Suprapubic skin (tissue), 4 donors: Measurements from ENCODE around the gene KIT. TPM values are rescaled to one million over a fixed set of nuclear protein-coding genes. Genes with fewer than 3 reads are reported as not detected.

Experiments
- DNase-seq, 2 donors: peaks; one replicate each; pipeline ENCODE4 v3.0.0-alpha.2; 2019; ENCODE audit warnings: low spot score in 2 of 2
- H3K27ac ChIP-seq: fragments of 200-600 bp; sonication (generic); one replicate; pipeline ENCODE4 v1.5.1; 2019
- H3K27me3 ChIP-seq: fragments of 200-600 bp; sonication (generic); one replicate; pipeline ENCODE4 v1.5.1; 2019
- H3K36me3 ChIP-seq: fragments of 200-600 bp; sonication (generic); one replicate; pipeline ENCODE4 v1.5.1; 2019
- H3K4me1 ChIP-seq: fragments of 200-600 bp; sonication (generic); one replicate; pipeline ENCODE4 v1.5.1; 2019
- H3K4me3 ChIP-seq: fragments of 200-600 bp; sonication (generic); one replicate; pipeline ENCODE4 v1.5.1; 2019; ENCODE audit warnings: mild to moderate bottlenecking
- H3K9me3 ChIP-seq: fragments of 200-600 bp; sonication (generic); one replicate; pipeline ENCODE4 v1.5.1; 2019
- EP300 ChIP-seq: sonication (generic); formaldehyde crosslinking; IDR thresholded peaks from one replicate; pipeline ENCODE4 v1.6.1; 2017; ENCODE audit warnings: antibody characterized with exemption
- POLR2A ChIP-seq, 2 donors: fragments of 450-650 bp; IDR thresholded peaks; one replicate each; pipeline ENCODE4 v1.6.1; 2017; ENCODE audit warnings: antibody characterized with exemption in 2 of 2, mild to moderate bottlenecking in 2 of 2, moderate library complexity in 2 of 2
- POLR2AphosphoS5 ChIP-seq, 3 donors: sonication (generic); formaldehyde crosslinking; IDR thresholded peaks; one replicate each; pipeline ENCODE4 v1.6.1; 2017; ENCODE audit warnings: antibody characterized with exemption in 3 of 3
- WGBS: methylation state at CpG from one replicate; pipeline ENCODE4 v1.1.5; 2018; 5-methylcytosine and 5-hydroxymethylcytosine counted together
- total RNA-seq, 4 donors: library from RNA; depleted of rRNA; stranded (reverse); fragments of >200 nt; gene quantifications; one replicate each; pipeline ENCODE4 v1.1.0, GENCODE V29; 2016
- TF ChIP-seq, protein P1 (sequence below), 2 donors: fragments of 200-600 bp in 1 of 2; fragments of 450-650 bp in 1 of 2; sonication (generic) in 1 of 2; IDR thresholded peaks; one replicate each; pipeline ENCODE4 v1.5.1; 2016 to 2019; ENCODE audit warnings: antibody characterized with exemption in 2 of 2, mild to moderate bottlenecking in 1 of 2, moderate library complexity in 1 of 2

Gene KIT
- total RNA-seq, 4 donors from 2014 or later: 17.8 to 72.7 (median 56.1) TPM

DNA sequence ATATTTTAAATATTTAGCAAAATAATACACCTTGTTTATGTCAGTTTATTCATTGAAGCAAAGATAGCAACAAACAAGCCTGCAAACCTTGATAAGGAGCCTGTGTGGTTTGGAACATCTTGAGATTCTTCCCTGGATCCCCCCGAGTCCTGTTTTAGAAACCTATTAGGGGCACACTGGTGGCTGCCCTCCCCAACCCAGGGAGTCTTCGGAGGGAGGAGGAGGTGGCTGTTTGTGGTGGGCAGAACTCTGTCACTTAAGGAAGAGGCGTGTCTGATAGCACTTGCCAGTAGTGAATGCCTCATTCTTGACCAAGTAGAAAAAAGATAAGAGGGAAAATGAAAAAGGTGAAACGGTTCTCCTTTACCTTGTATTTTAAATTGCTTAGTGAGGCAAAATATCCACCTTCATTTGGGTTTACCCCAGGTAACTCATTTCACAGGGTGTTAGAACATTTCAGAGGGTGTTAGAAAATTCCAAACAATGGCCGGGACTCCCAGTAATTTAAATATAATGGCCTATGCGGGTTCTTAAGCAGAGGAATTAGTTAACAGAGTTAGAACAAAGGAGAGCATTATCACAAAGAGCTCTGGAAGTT lies 10.4 kb downstream of the KIT start:
- Histone ChIP-seq H3K27me3 (no peaks in the 10 kb centered on the region), H3K4me3 (no peak overlapping the region), H3K36me3 (no peaks in the 10 kb centered on the region), H3K4me1 (no peaks in the 10 kb centered on the region), H3K27ac (no peak overlapping the region), H3K9me3 (no peaks in the 10 kb centered on the region)
- WGBS: 57% methylated on average over 6 of the region's 6 CpGs
- TF ChIP-seq EP300: no peak
- TF ChIP-seq POLR2AphosphoS5 (IDR thresholded peaks at IDR 0.05): no peak
- TF ChIP-seq, protein P1, sequence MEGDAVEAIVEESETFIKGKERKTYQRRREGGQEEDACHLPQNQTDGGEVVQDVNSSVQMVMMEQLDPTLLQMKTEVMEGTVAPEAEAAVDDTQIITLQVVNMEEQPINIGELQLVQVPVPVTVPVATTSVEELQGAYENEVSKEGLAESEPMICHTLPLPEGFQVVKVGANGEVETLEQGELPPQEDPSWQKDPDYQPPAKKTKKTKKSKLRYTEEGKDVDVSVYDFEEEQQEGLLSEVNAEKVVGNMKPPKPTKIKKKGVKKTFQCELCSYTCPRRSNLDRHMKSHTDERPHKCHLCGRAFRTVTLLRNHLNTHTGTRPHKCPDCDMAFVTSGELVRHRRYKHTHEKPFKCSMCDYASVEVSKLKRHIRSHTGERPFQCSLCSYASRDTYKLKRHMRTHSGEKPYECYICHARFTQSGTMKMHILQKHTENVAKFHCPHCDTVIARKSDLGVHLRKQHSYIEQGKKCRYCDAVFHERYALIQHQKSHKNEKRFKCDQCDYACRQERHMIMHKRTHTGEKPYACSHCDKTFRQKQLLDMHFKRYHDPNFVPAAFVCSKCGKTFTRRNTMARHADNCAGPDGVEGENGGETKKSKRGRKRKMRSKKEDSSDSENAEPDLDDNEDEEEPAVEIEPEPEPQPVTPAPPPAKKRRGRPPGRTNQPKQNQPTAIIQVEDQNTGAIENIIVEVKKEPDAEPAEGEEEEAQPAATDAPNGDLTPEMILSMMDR (IDR thresholded peaks at IDR 0.05): no peak
- TF ChIP-seq POLR2A (IDR thresholded peaks at IDR 0.05): no peak
- no peak for DNase-seq

DNA sequence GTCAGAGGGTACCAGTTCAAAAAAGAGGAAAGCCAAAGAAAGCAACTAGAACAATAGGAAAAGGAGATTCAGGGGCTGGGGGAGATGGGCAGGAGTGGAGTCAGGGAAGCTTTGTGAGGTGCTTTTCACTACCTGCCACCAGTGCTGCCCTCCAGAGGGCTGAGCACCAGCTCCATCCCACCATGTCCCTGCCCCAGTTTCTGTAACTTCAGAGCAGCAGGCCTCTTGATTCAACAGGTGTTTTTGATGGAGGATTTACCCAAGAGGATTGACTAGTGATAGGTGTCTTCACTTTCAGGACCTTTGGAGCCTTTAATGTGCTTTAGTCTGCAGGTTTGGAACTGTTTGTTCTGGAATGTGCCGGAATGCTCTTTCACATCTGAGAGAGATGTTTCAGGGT lies 12.1 kb downstream of the KIT start:
- no peak for DNase-seq
- Histone ChIP-seq H3K4me1 (no peaks in the 10 kb centered on the region), H3K36me3 (no peaks in the 10 kb centered on the region), H3K27ac (no peak overlapping the region), H3K9me3 (no peaks in the 10 kb centered on the region), H3K27me3 (no peaks in the 10 kb centered on the region), H3K4me3 (no peak overlapping the region)
- WGBS: 77% methylated on average over 1 of the region's 1 CpG
- TF ChIP-seq POLR2A (IDR thresholded peaks at IDR 0.05) (no peak), EP300 (no peak)

DNA sequence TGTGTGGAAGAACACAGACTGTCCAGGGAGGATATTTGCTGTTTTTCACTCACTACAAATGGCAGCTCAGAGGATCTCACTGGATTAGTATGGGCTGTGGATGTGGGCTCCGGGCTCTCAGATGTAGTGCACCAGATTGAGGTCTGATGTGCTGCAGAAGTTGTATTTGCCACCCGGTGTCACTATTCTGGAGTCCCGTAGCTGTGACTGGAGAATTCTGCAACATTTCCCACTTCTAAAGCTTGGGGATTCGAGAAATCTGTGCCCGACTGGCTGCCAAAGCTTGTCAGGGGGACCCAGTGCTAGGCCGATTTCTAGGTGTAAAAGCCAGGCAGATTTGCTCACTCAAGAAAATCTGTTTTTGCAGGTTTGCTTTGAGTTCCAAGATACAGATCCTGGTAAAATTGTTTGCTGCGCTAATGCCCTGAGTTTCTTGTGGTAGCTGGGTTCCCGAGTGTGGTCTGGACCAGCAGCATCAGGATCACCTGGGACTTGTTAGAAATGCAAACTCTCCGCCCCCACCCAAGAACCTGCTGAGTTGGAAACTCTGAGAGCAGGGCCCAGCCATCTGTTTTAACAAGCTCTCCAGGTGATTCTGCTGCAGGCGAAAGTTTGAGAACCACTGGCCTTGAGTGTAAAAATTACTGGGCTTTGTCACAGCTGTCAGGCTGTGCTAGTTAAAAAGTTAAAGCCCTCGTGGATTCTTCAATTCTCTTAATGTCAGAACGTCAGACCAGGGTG lies 18.1 kb downstream of the KIT start:
- Histone ChIP-seq H3K27ac (no peak overlapping the region), H3K27me3 (no peaks in the 10 kb centered on the region), H3K4me1 (no peaks in the 10 kb centered on the region), H3K9me3 (no peaks in the 10 kb centered on the region), H3K4me3 (no peak overlapping the region), H3K36me3 (no peaks in the 10 kb centered on the region)
- no peak for DNase-seq
- 77% methylated on average over 12 of the region's 12 CpGs for whole genome bisulfite sequencing
- TF ChIP-seq POLR2A (IDR thresholded peaks at IDR 0.05): no peak
- no peak for TF ChIP-seq POLR2AphosphoS5 (IDR thresholded peaks at IDR 0.05)
- TF ChIP-seq, protein P1 (IDR thresholded peaks at IDR 0.05): no peak
- no peak for TF ChIP-seq EP300

DNA sequence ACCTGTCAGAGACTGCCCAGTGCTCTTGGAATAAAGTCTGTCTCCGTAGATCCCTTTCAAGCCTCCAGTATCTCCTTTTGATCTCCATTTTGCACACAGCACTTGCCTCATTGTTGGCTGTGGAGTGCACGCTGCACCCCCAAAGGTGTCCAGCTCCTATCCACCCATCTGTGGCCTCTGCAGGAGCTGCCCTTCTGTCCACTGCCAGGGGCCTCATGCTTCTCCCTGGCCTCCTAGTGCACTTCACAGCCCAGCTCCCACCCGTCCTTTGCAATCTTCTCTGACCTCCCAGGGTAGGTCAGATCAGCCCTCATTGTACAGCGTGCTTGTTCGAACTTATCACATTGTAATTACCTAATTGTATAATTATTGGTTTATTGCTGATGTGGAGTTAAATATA lies 18.9 kb downstream of the KIT start:
- Histone ChIP-seq H3K4me3 (no peak overlapping the region), H3K9me3 (no peaks in the 10 kb centered on the region), H3K27ac (no peak overlapping the region), H3K27me3 (no peaks in the 10 kb centered on the region), H3K4me1 (no peaks in the 10 kb centered on the region), H3K36me3 (no peaks in the 10 kb centered on the region)
- no peak for TF ChIP-seq POLR2A (IDR thresholded peaks at IDR 0.05)
- TF ChIP-seq, protein P1 (IDR thresholded peaks at IDR 0.05): no peak
- no peak for TF ChIP-seq POLR2AphosphoS5 (IDR thresholded peaks at IDR 0.05)
- TF ChIP-seq EP300: no peak
- DNase-seq: no peak
- 91% methylated on average over 5 of the region's 5 CpGs for WGBS

DNA sequence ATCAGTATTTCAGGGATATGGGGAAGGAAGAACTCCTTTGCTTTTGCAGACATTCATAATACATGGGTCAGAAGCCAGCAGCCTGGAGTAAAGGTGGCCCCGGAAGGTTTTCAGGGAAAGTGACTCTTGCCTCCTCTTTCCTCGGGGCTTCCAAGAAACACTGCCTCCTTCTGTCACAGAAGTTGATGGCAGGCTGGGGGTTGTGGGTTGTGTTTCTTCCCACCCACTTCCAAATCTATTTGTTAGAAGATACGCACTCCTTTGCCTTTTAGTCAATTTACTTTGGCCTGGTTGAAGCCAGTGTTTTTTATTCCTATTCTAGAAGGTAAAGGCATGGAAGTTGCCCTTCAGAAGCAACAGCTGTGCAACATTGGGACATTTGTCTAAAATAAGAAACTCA lies 19.7 kb downstream of the KIT start:
- H3K27ac ChIP-seq: no peak overlapping the region
- 78% methylated on average over 3 of the region's 3 CpGs for WGBS
- H3K4me1 ChIP-seq: no peaks in the 10 kb centered on the region
- no peaks in the 10 kb centered on the region for H3K36me3 ChIP-seq
- TF ChIP-seq EP300 (no peak), POLR2A (IDR thresholded peaks at IDR 0.05) (no peak), POLR2AphosphoS5 (IDR thresholded peaks at IDR 0.05) (no peak)
- TF ChIP-seq, protein P1 (IDR thresholded peaks at IDR 0.05): no peak
- DNase-seq: no peak
- no peaks in the 10 kb centered on the region for H3K27me3 ChIP-seq
- H3K4me3 ChIP-seq: no peak overlapping the region
- no peaks in the 10 kb centered on the region for H3K9me3 ChIP-seq
